ENCODE results near the gene MLIP.

GRCh38 chr6:54114991-54115390, 3.7 kb downstream of the MLIP start:
- TF ChIP-seq CTCF (IDR thresholded peaks at IDR 0.05 in 2 of 3, conservative IDR thresholded peaks at IDR 0.05 in 1 of 3; ENCODE audit: borderline replicate concordance in 1 of 3, insufficient read depth in 1 of 3, low read depth in 2 of 3, low read length in 2 of 3) (no peak), ZBTB33 (IDR thresholded peaks at IDR 0.05; ENCODE audit: extremely low read depth, insufficient replicate concordance, low read length) (no peak), POLR2A (IDR thresholded peaks at IDR 0.05; ENCODE audit: borderline replicate concordance, extremely low read depth, insufficient read depth, insufficient read length) (no peak), REST (IDR thresholded peaks at IDR 0.05; ENCODE audit: low read depth) (no peak)

Data from HCT116 (cell line).